CD4-positive, alpha-beta T cell treated with Interleukin-6 at 100 ng/mL for 8 hours (primary cell): ENCODE results near the gene ADIPOQ.
"Not testable (repeated sequence)": the region's sequence is repeated elsewhere in the genome, so short reads cannot be mapped to it uniquely, and the experiment has no call there.

Experiments used
- DNase-seq: peaks from one replicate; pipeline ENCODE4 v3.0.0-alpha.2; 2020; ENCODE audit warnings: mixed read lengths, low spot score

ADIPOQ gene

DNA sequence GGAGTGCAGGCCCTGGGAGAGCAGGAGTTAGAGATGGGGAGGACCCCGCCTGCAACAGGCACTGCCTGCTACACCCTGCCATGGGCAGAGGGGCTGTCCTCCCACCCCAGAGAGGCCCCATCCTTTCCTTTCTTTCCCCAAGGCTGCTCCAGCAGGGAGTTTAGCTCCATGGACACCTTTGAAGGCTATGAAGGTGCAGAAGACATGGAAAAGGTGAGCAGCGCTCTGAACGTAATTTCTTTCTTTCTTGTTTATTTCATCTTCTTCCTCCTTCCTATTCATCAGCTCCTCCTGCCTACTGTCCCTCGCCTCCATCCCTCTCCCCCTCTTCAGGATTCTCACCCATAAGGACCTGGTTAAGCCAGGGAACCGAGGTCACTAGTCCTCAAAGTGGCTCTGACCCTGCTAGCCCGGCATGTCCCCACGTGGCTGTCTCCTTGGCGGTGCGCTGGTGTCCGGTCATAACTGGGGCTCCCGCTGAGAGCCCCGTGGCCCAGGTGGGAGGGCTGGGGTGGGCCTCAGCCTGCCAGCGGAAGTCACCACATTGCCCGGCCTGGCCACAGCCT lies 16.0 kb upstream of the ADIPOQ start:
- DNase-seq, result no peak

DNA sequence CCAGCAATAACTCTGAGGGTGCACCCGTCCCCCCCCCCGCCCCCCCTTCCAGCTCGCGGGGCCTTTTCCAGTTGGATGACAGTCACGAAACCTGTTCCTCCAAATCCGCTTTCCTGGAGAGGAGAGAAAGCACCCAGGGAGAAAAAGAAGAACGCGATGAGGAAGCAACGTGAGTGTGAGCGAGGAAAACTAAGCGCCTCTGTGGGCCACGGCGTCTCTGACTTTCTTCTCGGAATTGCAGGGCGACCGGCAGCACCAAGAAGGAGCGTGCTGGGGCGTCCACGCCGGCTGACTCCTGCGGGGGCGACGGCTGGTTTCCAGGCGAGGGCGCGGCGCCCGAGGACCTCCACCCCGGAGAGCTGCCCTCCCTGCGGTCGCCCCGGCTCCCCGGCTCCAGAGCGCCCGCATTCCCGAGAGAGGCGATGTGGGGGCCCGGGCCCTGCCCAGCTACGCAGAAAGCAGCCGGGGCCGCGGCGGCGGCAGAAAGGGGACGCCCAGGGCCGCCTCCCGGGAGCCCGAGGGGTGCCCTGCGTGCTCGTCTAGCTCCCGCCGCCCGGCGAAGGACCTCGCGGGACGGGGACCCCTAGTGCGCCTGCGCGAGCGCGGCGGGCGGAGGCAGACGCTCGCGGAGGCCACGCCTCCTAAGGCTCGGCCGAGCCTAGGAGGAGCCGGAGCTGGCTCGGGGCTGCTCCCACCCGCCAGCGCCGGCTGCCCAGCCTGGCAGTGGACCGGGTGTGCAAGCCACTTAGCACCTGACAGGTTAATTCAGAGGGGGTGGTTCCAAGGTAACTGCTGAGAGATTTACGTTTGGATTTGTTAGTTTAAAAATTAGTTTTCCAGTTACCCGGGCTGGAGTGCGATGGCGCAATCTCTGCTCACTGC lies 15.3 kb upstream of the ADIPOQ start:
- peak; percentile 85 for DNase-seq

DNA sequence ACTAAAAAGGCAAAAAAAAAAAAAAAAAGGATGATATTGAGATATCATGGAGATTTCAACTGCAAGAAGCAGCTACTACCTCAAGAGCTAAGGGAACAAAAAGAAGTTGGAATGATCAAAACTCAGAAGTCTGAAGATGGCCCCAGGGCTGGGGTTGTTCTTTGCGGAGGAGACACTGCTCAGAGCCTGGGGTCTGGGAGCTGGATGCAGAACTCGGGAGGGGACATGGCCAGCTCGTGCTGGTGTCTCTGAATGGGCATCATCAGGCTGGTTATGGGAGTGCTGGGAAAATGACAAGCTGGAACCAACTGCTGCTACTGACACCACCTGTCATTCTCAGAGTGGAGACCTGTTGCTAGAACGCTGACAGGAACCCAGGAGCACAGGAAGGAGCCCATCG lies 14.2 kb upstream of the ADIPOQ start:
- no peak for DNase-seq

DNA sequence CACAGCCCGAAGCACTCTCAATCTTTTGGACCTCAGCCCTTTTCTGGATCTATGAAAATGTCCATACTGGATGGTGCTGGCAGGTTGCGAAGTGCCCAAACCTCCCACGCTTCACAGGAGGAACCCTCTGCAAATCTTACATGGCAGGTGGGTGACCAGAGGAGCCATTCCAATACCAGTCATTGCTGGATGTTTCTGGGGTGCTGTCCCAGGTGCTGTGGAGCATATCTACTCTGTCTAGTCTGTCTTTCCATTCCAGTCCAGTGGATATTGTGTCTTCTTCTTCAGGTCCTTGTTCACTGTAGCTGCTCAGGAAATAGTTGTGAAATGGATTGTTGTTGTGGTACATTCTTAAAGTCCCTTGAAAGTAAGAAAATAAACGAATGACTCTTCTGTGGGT lies 10.7 kb upstream of the ADIPOQ start:
- DNase-seq, result no peak

DNA sequence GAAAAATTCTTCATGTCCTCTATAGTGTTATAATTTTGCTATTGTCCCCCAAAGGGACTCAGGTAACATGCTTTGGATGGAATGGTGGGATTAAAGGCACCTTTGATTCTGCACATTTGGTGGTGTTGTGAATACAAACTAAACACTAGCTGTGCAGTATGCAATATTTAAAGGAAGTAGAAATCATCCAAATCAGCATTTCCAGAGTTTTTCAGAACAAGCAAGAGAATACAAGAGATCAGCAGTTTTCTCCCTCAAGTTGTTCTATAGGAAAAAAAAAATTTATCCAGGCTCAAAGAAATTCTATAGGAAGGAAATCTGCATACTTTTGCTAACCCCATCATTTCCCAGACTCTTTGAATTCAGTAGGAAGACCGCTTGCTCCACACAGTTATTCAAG lies 10.2 kb upstream of the ADIPOQ start:
- DNase-seq, result no peak

DNA sequence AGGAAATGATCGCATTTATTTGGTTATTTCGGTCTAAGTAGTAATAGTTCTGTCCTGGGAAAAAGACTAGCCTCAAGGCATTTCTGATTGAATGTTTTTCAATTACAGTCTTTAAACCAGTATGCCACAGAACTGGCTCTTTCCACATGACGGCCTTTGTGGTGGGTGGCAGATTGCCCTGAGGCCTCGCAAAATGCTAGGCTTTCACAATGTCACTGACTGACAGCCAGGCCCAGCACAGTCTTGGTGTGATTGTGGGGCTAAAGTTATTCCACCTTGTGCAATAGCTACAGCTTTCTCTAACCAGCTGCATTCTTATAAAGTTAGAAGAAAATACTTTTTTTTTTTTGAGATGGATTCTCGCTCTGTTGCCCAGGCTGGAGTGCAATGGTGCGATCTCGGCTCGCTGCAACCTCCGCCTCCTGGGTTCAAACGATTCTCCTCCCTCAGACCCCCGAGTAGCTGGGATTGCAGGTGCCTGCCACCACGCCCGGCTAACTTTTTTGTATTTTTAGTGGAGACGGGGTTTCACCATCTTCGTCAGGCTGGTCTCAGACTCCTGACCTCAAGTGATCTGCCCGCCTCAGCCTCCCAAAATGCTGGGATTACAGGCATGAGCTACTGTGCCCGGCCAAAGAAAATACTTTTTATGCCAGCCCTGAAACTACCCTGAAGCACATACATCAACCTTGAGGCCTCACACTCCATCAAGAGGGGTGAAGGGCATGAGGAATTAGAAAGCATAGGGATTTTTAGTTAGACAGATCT lies 2.5 kb upstream of the ADIPOQ start:
- no peak for DNase-seq

DNA sequence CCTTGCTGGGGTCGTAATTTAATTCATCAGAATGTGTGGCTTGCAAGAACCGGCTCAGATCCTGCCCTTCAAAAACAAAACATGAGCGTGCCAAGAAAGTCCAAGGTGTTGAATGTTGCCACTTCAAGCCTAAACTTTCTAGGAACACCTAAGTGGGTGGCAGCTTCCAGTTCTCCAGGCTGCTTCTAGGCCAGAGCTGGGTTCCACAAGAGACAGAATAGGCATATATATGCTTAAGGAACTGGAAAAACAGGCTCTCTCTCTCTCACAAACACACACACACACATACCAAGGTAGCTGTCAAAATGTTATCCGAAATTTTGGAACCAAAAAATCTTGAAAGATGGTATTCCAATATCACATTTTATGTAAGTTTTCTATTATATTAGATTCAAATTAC lies 890 bp upstream of the ADIPOQ start:
- no peak for DNase-seq

DNA sequence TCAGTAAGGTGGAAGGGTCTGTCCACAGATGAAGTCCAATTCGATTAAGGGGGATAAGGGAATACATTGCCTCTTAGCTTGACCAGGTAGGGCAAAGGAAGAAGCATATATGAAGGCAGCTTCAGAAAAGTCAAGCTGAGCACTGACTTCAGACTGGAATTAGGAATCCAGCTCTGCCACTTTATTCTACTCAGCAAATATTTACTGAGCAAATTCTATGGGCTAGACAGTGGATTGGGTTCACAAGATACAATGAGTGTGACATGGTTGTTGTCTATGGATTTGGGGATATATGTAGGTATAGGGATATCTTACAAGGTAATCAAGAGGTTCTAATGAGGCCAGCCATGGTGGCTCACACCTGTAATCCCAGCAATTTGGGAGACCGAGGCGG lies 526 bp downstream of the ADIPOQ start:
- DNase-seq, result no peak

DNA sequence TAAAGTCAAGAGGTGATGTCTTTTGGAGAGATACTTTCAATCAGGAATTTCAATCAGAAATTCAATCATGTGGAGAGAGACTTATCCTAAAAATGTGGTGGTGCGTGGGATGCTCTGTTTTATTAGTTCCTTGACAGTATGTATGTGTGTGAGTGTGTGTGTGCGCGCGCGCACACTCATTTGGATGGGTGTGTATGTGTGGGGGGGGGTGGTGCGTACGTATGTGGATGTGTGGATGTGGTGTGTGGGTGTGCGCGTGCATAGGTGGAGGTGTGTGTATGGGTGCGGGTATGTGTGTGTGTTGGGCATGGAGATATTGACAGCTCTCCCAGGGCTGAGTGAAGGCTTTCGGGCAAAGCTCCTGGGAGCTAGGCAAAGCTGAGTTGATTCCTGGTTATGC lies 2.4 kb downstream of the ADIPOQ start:
- DNase-seq, result no peak

DNA sequence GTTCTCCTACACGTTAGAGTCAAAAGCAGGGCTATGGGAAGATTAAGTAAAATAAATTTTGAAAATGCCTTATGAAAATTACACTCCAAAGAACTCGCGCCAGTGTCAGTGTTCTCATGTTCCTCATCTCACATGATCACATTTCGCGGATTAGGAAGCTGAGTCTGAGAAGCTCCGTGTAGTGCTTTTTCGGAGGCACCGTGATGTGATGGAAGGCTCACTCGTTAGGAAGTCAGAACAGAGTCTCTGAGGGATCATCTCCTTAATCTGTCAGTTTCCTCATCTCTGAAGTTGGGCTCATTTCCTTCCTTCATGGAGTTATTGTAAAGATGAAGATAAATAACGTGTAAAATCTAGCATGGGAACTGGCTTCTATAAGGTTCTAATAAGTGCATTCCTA lies 3.2 kb downstream of the ADIPOQ start:
- DNase-seq, result no peak

DNA sequence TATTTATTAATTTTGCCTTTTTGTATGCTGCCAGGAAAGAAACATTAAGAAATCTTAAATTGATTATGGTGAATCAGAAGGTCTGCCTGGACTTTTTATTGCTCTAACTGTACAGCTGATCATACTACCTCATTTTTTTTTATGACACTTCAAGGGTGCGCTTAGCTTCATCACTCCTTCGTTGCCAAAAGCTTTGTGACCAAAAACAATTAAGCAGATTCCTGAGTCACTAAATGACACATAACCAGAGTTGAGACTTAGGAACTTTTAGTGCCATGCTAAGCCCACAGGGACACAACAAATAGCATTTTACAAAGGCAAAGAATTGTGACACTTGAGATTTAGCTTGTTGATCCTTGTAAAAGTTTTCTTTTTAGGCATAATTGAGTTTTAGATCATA lies 4.9 kb downstream of the ADIPOQ start:
- DNase-seq, result no peak

DNA sequence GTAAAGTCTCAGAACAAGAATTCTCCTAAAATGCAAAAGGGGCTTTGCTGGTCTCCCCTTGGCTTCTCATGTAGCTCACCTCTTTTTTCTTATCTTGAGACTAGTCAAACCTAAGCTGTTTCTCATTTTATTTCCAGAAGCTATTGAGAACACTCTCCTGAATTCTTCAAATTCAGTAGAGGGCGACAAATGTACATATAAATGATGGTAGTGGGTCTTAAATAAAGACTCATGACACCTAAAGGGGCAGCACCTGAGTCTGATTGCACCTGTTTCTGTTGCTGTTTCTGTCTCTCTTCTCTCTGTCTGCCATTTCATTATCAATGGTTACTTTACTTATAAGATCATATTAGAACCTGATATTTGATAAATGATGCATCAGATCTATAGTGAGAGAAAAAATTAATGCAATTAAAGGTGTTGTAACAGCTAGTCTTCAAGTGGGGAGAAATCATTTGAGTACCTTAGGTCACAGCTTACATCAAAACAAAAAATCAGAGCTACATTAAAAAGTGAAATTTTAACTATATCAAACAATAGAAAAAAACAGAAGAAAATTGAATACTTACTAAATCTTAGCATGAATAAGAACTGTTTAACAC lies 7.0 kb downstream of the ADIPOQ start:
- DNase-seq, result peak; percentile 65

DNA sequence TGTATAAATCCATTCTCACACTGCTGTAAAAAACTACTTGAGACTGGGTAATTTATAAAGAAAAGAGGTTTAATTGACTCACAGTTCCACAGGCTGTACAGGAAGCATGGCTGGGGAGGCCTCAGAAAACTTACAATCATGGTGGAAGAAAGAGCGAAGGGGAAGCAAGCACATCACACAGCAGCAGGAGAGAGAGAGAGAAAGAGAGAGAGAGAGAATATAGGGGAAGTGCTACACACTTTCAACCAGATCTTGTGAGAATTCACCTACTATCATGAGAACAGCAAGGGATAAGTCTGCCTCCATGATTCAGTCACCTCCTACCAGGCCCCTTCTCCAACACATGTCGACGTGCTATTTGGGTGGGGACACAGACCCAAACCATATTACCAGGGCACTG lies 9.3 kb downstream of the ADIPOQ start:
- not testable (repeated sequence) for DNase-seq

DNA sequence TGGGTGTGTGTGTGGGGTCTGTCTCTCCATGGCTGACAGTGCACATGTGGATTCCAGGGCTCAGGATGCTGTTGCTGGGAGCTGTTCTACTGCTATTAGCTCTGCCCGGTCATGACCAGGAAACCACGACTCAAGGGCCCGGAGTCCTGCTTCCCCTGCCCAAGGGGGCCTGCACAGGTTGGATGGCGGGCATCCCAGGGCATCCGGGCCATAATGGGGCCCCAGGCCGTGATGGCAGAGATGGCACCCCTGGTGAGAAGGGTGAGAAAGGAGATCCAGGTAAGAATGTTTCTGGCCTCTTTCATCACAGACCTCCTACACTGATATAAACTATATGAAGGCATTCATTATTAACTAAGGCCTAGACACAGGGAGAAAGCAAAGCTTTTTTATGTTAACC lies 10.5 kb downstream of the ADIPOQ start:
- no peak for DNase-seq

DNA sequence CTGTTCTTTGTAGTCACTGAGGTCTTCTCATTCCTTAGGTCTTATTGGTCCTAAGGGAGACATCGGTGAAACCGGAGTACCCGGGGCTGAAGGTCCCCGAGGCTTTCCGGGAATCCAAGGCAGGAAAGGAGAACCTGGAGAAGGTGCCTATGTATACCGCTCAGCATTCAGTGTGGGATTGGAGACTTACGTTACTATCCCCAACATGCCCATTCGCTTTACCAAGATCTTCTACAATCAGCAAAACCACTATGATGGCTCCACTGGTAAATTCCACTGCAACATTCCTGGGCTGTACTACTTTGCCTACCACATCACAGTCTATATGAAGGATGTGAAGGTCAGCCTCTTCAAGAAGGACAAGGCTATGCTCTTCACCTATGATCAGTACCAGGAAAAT lies 11.6 kb downstream of the ADIPOQ start:
- no peak for DNase-seq

DNA sequence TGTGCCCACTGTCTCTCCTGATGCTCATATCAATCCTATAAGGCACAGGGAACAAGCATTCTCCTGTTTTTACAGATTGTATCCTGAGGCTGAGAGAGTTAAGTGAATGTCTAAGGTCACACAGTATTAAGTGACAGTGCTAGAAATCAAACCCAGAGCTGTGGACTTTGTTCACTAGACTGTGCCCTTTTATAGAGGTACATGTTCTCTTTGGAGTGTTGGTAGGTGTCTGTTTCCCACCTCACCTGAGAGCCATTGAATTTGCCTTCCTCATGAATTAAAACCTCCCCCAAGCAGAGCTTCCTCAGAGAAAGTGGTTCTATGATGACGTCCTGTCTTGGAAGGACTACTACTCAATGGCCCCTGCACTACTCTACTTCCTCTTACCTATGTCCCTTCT lies 12.4 kb downstream of the ADIPOQ start:
- DNase-seq, result no peak

DNA sequence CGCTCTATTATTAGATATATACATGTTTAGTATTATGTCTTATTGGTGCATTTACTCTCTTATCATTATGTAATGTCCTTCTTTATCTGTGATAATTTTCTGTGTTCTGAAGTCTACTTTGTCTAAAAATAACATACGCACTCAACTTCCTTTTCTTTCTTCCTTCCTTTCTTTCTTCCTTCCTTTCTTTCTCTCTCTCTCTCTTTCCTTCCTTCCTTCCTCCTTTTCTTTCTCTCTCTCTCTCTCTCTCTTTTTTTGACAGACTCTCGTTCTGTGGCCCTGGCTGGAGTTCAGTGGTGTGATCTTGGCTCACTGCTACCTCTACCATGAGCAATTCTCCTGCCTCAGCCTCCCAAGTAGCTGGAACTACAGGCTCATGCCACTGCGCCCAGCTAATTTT lies 15.2 kb downstream of the ADIPOQ start:
- no peak for DNase-seq

DNA sequence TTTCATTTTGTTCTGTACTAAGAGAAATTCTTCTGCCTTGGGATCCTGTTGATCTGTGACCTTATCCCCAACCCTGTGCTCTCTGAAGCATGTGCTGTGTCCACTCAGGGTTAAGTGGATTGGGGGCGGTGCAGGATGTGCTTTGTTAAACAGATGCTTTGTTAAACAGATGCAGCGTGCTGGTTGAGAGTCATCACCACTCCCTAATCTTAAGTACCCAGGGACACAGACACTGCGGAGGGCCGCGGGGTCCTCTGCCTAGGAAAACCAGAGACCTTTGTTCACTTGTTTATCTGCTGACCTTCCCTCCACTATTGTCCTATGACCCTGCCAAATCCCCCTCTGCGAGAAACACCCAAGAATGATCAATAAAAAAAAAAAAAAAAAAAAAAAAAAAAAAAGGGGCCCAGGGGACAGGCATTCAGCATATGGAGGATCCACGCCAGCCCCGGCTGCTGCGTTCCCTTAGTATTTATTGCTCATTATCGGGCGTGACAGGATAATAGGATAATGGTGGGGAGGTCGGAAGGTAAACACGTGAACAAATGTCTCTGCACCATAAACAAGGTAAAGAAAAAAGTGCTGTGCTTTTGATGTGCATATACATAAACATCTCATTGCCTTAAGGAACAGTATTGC lies 22.8 kb downstream of the ADIPOQ start:
- DNase-seq, result not testable (repeated sequence)

DNA sequence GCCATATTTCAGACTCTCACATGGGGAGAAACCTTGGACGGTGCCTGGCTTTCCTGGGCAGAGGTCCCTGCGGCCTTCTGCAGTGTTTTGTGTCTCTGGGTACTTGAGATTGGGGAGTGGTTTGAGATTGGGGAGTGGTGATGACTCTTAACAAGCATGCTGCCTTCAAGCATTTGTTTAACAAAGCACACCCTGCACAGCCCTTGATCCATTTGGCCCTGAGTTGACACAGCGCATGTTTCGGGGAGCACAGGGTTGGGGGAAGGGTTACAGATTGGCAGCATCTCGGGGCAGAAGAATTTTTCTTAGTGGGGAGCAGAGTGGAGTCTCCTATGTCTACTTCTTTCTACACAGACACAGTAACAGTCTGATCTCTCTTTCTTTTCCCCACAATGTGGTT lies 23.6 kb downstream of the ADIPOQ start:
- not testable (repeated sequence) for DNase-seq

DNA sequence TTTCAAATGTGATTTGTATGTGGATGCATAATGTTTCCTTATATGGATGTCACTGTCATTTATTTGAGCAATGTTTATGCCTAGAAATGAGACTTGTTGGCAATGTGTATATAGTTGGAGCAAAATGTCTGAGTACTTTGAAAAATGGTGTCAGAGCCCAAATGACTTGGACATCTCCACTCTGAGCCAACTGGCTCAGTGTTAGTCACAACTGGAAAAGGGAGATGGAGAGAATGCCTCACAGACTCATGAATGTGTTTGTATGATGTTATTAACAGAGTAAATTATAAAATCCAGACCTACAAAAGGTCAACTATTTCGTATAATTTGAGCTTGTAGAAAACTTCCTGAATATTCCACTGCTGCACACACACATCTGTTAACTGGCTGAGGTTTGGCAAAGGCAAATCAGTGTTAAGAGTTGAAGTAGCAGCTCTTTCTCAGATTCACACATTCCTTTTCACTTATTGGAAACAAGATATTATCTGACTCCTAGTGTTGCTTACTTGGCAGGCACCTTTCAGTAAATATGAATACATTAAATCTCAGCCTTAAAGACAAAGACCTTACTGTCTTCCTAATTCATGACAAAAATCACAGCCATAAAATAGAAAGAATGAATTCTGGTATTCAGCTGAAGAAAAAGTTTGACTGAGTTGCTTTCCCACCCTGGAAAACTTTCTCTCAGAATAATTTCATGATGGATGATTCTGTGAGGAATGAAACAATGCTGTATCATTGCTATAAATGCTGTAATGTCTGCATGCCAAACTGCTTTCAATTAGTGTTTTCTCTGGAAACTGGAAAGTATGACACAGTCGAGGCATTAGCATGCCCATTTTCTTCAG lies 27.0 kb downstream of the ADIPOQ start:
- DNase-seq, result no peak
